HEK293T (cell line): ENCODE measurements around the gene GPR149.

Experiments used
- BHLHE40 ChIP-seq: fragments of 450-650 bp; IDR thresholded peaks from 2 replicates; pipeline ENCODE4 v1.6.1; 2016; ENCODE audit warnings: mild to moderate bottlenecking, moderate library complexity, borderline replicate concordance
- ELF4 ChIP-seq: fragments of 450-650 bp; IDR thresholded peaks from 2 replicates; pipeline ENCODE4 v1.6.1; 2017; ENCODE audit warnings: antibody characterized with exemption
- FOXA1 ChIP-seq: fragments of 450-650 bp; IDR thresholded peaks from 2 replicates; pipeline ENCODE4 v1.6.1; 2016; ENCODE audit warnings: mild to moderate bottlenecking
- FOXM1 ChIP-seq: fragments of 450-650 bp; IDR thresholded peaks from 2 replicates; pipeline ENCODE4 v1.6.1; 2017; ENCODE audit warnings: mild to moderate bottlenecking, borderline replicate concordance
- PKNOX1 ChIP-seq: fragments of 450-650 bp; IDR thresholded peaks from 2 replicates; pipeline ENCODE4 v1.6.1; 2016

DNA sequence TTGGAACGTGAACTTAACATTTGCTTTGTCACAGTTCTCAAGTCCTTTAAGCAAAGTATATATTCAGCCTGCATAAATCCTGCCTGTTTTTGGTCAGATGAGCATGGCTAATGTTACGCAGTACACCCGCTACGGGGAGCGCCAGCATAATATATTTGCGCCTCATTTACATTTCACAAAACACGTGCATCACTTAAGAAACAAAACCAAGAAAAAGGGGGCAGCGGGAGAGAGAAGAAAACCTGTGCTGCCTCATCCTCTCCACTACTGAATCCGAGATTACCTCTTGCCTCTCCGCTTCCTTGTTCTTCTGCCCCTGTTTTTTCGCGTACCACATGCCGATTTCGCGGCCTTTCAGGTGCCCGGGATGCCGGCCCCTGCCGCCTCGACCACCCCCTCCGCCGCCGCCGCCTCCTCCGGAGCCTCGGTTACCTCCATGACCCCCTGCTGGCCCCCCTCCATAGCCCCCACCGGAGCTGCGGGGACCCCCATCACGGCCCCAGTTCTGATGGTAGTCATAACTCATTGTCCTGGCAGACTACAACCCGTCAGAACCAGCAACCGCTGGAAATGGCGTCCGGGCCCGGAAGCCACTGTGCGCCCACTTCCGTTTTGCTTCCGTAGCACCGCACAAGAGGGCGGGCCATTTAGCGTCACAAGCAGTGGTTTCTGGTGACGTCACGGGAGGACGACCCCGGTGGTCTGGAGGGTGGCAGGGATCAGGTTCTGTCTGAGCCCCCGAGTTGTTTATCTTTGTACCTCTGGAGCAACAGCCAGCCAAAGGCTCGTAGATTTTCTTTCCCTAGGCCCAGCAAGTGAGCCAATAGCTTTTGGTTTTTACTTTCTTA lies 105.9 kb downstream of the GPR149 start, which contains the start of gene DHX36:
- TF ChIP-seq FOXM1 = no peak
- peak; percentile 93 for TF ChIP-seq PKNOX1
- TF ChIP-seq BHLHE40 = no peak
- TF ChIP-seq ELF4 = peak; percentile 67
- TF ChIP-seq FOXA1 = no peak
